H1 (cell line): ENCODE measurements around the gene SIAH3. TPM values are rescaled to one million over a fixed set of nuclear protein-coding genes. Genes with fewer than 3 reads are reported as not detected.

ENCODE experiments used
- RAD21 ChIP-seq, 2 experiments: IDR thresholded peaks in 1 of 2; conservative IDR thresholded peaks in 1 of 2; 2 replicates each; pipeline ENCODE4 v1.6.1; 2011; ENCODE audit warnings: low read depth in 2 of 2, low read length in 2 of 2, improper control_type of control experiment in 1 of 2, inconsistent platforms in 1 of 2, mild to moderate bottlenecking in 1 of 2, moderate library complexity in 1 of 2
- SIX5 ChIP-seq: IDR thresholded peaks from 2 replicates; pipeline ENCODE4 v1.6.1; 2011; ENCODE audit warnings: mild to moderate bottlenecking, low read depth, low read length
- SP1 ChIP-seq: IDR thresholded peaks from 2 replicates; pipeline ENCODE4 v1.6.1; 2011; ENCODE audit warnings: low read depth, low read length
- polyA plus RNA-seq, 7 experiments: library from polyadenylated mRNA; depleted of rRNA in 3 of 7; stranded (reverse) in 5 of 7; unstranded in 2 of 7; fragments of >200 nt in 5 of 7; fragments of 200-250 nt in 2 of 7; gene quantifications; 1 replicate in 5 of 7; 2 replicates in 1 of 7; 4 replicates in 1 of 7; pipeline versions ENCODE4 v1.2.1 to v1.2.3, GENCODE V29; 2011 to 2013; ENCODE audit warnings: missing spikeins in 2 of 7, mixed read lengths in 2 of 7
- total RNA-seq: library from RNA; stranded (reverse); fragmentation: NEBNext Ultra II Directional; extraction: Animal tissue kit (Norgen Biotek cat#: 25700); gene quantifications from 2 replicates; pipeline ENCODE4 v1.2.1, GENCODE V29; 2021

Gene SIAH3
- total and polyA plus RNA-seq, 2 of the 8 experiments (the other 6 are each of a cell fraction or from before 2014, with no cell fraction given) = 0.15 to 0.17 TPM

DNA sequence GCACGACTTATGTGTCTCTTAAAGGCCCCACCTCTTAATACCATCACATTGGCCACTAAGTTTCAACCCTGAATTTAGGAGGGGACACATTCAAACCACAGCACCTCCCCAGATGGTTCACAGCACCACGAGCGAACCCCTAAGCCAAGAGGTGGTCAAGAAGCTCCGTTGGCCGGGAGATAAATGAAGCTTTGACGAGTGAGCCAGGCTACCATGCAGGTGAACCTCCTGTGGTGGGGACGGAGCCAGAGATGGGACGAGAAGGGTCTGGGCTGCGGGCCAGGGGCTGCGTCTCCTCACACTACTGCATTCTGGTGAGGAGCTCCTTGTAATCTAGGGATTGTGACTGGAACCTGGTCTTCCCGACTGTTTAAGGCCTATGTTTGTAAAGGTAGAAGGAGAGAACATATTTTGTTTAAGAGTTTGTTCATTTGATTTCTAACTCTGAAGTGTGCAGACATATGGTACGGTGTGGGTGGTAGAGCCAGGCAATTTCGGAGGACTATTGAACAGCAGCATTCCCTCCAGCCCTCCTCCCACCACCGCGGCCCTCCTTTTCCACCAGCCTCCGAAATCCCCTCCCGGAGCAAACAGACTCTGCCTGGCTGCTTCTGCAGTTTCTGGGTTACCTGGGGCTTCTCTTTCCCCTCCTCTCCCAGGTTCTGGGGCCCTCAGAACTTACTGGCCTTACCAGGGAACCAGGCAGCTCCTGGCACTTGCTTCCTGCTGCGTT lies 31.3 kb downstream of the SIAH3 start (continued):
- TF ChIP-seq RAD21 (IDR thresholded peaks at IDR 0.05 in 1 of 2, conservative IDR thresholded peaks at IDR 0.05 in 1 of 2; ENCODE audit: low read depth in 2 of 2, low read length in 2 of 2) (no peak), SIX5 (no peak), SP1 (no peak)
